CD4-positive, alpha-beta T cell treated with Interleukin-15 for 4 hours (primary cell): ENCODE measurements around the gene FMOD.
"Not testable (repeated sequence)": the region's sequence is repeated elsewhere in the genome, so short reads cannot be mapped to it uniquely, and the experiment has no call there.

Experiments
- DNase-seq: peaks from one replicate; pipeline ENCODE4 v3.0.0-alpha.2; 2020; ENCODE audit warnings: low spot score

The FMOD gene

GRCh38 chr1:203306089-203306964 lies 44.6 kb downstream of the FMOD start:
- peak; percentile 46 for DNase-seq

DNA sequence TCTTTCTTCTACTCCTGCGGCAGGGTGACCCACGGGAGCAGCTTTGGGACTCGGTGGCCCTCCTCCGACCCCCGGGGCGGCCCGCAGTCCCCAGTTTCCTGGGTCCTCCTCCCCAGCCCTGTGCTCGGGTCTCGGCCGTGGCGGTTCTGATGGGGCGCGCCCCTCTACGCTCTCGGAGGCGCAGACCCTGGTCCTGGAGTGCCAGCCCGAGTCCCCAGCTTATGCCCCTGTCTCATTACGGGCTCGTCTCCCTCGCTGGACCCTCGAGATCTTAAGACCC lies 45.2 kb downstream of the FMOD start:
- DNase-seq = no peak

DNA sequence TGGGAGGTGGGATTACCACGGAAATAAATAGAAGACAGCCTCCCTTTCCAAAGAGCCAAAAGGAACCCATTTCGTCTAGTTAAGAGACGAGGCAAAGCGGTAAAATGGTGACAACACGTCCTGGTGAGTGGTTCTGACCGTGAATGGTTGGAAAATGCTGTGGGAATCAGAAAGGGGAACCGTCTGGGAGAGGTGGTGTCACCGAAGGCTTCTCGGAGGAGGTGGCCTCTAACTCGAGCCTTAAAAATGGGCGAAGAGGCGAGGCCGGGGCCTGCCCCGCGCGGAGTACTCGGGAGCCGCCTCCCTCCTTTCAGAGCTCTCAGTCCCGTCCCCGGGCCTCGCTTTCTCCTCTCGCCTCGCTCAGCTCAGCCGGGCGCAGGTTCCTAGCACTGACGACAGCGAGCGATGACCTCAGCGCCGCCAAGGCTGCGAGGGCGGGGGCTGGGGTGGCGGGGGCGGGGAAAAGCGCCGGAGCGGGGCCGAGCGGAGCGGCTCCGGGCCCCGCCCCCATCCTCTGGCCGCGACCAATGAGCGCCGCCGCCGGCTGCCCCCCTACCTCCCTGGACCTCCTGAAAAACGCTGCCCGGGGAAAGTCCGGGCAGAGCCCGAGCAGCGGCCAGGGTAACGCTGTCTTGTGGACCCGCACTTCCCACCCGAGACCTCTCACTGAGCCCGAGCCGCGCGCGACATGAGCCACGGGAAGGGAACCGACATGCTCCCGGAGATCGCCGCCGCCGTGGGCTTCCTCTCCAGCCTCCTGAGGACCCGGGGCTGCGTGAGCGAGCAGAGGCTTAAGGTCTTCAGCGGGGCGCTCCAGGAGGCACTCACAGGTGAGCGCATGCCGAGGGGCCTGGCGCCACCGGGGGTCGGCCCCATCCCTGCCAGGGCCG lies 45.8 kb downstream of the FMOD start, which contains the start of gene BTG2:
Gene BTG2 (plus strand): TSS at position 601 of the 890 bp plus-strand sequence. CDS start 88 bp downstream, at position 689.
- DNase-seq = peak; percentile 89

DNA sequence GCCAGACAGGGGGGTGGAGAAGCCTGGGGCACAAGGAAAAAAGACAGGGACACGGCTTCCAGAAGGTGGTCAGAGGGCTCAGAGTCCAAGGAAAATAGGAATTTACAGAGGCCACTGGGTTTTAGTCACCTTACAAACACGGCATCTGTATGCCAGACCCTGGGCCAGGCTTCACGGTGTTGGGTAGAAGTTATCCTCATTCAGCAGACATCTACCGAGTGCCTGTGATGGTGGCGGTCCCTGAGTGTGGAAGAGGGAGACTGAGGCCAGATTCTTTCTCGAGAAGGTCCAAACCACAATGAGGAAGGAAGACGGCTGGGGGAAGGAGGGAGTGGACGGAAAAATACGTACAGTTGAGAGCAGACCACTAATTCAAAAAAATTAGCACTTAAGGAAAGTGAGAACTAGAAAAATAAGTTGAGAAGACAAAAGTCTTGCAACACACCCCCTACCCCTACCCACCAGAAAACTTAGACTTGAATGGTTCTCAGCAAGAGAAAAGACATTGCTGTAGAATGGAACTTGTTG lies 46.5 kb downstream of the FMOD start:
- DNase-seq = no peak

DNA sequence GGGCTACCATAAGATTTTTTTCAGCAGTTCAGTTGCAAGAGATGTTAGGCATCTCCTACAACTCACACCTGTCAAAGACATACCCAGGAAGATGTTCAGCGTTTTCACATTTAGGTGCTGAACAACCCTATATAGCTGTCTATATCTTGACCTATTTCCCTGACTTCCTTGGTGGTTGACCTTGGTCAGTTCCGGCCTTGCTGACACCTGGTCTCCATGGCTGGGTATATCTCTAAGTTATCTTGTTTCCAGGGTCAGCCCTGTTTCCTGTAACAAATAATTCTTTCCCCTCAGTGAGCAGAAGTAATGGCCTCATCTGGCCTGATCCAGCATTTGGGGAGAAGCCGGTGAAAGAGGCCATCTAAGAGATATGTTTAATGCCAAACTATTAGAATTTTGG lies 48.0 kb downstream of the FMOD start:
- DNase-seq = no peak

GRCh38 chr1:203302456-203302855 lies 48.5 kb downstream of the FMOD start:
- no peak for DNase-seq

DNA sequence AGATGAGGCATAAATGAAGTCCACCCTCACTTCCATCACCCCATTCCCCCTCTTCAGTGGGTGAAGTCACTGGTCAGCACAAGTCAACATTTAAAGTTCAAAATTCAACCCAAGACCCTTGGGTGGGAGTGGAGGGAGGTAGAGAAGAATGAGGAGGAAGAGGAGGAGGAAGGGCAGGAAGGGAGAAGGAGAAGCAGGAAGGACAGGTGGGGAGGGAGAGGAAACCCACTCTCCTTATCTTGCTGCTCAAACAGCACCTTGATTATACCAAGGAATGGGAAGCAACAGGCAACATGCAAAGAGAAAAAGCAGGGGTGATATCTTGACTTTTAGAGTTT lies 49.6 kb downstream of the FMOD start:
- DNase-seq = no peak

DNA sequence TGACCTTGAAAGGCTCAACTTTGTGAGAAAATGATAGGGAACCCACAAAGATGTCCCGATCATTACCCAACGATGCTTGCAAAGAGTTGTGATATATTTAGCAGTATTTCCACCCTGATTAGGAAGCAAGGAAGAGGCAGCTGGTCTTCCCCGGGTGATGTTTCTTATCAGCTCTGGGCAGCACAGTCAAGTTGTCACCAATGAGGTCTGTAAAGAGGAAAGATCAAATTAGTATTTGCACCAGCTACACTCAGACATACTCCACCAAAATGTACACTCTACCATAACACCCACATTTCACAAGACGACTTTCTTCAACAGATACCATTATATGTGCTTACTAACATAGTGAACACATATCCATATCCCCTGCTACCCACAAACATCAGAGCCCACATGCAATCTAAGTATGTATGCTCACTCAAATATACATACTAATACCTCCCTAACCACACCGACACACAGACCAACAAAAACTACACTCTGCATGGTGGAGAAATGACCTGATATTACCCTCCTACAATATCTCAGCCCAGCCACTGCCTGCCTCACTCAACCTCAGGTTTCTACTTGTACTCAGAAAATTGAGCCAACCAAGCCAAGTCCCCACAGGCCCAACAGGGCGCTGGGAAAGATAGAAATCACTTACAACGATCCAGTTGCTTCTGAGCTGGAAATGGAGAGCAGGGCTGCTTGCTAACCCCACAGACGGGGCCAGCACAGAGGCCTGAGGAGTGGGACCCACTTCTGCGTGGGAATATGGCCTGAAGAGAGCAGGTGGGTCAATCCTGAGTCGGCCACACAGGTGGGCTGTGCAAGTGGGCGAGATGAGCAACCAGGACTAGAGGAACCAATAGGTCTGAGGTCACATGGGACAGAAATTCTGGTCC lies 50.2 kb downstream of the FMOD start:
- DNase-seq = no peak

- not testable (repeated sequence) for DNase-seq
These were observed 51.0 kb downstream of the FMOD start for GRCh38 chr1:203299719-203300429.

- DNase-seq = no peak
These were observed 51.8 kb downstream of the FMOD start for GRCh38 chr1:203299169-203299568.

DNA sequence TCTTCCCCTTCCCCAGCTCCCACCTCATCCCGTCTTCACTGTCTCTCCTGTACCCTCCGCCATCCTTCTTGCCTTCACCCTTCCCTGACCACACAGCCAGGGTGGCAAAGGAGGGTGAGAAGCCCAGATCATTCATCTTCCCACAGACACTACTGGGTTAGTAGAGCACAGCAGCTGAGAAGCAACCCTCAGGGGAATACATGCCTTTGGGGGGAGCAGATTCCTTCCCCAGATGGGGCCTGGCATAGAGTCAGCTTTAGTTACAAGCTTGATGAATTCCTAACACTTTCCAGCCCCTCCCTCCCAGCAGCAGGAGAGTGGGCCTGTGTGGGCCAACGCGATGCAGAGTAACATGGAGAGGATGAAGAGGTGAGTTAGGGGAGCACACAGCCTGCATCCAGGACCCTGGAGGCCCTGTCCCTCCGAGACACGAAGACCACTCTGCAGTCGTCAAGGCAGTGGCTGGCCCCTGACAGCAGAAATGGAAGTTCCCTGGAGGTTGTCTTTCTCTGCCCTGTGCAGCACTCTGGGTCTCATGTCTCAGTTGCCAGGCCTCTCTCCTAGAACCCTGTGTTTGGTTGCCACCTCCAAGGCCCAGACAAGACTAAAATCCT lies 54.4 kb downstream of the FMOD start:
- DNase-seq = no peak

DNA sequence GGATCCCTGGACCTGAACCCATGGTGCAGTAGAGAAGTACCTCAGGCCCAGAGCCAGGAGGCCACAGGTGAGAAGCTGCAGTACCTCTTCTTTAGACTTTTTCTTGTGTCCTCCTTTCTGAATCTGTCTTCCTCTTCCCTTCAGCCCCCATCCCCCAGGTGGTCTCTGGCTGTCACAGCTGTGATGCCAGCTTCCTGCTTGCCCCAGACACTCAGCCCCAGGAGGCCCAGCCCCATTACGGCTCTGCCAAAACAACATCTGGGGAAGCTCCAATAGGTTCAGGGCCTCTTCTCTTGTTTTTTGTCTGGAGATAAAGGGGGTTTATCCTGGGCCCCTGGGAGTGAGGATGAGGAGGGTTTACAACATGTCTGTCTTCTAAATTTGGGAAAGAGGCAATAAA lies 55.1 kb downstream of the FMOD start:
- no peak for DNase-seq

DNA sequence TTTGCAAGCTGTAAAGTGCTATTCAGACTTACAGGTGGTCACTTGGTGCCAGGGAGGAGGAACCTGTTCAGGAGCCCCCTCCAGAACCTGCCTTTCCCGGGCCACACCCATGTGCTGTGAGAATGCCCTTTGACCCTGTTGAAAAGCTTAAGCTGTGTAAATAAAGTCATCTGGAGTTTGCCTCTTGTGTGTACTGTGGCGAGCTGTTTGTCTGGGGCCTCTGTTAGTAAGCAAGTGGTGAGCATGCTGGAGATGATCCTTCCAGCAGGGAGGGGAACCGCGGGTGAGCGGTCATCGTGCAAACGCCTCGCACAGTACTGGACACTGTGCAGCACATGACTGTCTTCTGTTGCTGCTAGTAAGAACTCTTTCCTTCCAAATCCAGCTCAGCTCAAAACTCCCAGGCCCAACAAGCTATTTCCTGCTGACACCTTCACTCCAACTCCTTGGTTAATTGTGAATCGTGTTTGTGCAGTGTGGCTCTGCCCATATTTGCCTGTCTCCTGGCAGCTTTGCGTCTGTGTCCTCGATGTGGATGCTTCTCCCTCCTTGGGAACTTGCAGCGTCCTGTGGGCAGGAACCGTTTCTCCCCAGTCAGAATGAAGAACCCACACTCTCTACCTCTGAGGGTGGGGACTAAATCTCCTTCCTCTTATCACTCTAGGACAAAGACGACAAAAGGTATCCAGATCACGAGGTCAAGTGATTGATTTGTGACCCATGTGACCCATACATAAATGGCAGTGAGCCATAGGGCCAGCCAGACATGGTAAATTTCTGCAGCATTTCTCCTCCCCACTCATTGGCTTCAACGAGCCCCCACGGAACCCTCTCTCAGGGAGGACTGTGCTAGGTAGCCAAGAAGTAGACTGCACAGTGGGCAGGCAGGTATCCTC lies 59.5 kb downstream of the FMOD start:
- no peak for DNase-seq
